Activated naive CD8-positive, alpha-beta T cell treated with anti-CD3 and anti-CD28 coated beads, Interleukin-2, amount 50 U/mL, for 16 hours (primary cell): ENCODE results near the gene ATXN2L.
"Not testable (repeated sequence)": the region's sequence is repeated elsewhere in the genome, so short reads cannot be mapped to it uniquely, and the experiment has no call there.

ENCODE experiments used
- DNase-seq: peaks from one replicate; pipeline ENCODE4 v3.0.0-alpha.2; 2020; ENCODE audit warnings: low read depth, low spot score

ATXN2L gene, protein sequence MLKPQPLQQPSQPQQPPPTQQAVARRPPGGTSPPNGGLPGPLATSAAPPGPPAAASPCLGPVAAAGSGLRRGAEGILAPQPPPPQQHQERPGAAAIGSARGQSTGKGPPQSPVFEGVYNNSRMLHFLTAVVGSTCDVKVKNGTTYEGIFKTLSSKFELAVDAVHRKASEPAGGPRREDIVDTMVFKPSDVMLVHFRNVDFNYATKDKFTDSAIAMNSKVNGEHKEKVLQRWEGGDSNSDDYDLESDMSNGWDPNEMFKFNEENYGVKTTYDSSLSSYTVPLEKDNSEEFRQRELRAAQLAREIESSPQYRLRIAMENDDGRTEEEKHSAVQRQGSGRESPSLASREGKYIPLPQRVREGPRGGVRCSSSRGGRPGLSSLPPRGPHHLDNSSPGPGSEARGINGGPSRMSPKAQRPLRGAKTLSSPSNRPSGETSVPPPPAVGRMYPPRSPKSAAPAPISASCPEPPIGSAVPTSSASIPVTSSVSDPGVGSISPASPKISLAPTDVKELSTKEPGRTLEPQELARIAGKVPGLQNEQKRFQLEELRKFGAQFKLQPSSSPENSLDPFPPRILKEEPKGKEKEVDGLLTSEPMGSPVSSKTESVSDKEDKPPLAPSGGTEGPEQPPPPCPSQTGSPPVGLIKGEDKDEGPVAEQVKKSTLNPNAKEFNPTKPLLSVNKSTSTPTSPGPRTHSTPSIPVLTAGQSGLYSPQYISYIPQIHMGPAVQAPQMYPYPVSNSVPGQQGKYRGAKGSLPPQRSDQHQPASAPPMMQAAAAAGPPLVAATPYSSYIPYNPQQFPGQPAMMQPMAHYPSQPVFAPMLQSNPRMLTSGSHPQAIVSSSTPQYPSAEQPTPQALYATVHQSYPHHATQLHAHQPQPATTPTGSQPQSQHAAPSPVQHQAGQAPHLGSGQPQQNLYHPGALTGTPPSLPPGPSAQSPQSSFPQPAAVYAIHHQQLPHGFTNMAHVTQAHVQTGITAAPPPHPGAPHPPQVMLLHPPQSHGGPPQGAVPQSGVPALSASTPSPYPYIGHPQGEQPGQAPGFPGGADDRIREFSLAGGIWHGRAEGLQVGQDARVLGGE

DNA sequence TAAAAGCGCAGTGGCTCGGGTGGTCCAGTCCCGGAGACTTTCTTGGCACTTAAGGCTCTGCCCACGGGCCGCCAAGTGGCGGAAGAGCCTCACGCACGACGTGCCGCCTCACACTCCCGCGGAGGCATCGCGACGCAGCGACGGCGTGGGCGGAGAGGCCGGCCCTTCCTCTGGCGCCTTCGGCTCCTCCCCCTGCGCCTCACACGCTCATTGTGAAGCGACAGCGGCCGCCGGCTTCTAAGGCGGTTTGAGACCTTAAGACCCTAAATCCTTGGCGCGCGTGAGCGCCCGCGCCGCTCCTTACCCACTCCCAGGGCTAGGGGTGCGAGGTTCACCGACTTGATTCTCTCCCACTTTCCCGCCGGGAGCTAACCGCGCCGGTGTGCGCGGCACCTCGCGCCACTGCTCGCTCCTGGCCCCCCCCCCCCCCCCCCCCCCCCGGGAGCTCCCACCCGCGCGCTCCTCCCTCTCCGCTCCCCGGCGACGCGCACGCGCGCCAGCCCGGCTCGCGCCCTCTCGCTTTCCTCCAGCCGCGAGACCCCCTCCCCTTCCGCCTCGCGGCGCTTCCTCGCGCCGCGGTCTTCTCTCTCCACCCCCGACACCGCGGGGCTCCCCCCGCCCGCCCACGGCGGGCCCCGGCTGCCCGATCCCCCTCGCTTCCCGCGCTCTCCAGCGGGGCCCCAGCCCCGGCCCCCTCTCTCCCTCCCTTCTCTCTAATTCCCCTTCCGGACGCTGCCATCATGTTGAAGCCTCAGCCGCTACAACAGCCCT is at the start of gene ATXN2L:
Gene ATXN2L, plus strand, starts transcription at position 480 of the 771 bp plus-strand sequence. Its CDS starts 261 bp downstream, at position 741.
- DNase-seq, result peak; percentile 89

DNA sequence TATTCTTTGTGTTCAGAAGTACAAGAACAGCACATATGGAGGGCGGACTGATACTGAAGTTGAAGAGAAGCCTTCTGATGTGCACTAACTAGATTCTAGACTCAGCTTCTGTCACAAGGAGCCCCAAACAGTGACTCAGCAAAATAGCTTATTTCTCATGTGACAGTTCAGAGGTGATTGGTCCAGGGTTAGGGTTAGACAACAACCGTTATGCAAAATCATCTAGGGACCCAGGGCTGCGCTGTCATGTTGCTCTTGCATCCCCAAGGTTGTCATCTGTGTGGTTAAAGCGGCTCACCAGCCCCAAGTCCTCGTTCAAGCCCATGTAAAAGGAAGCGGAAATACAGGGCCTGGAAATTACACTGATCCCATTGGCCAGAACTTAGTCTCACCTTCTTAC is 41.1 kb upstream of the ATXN2L start:
- not testable (repeated sequence) for DNase-seq

DNA sequence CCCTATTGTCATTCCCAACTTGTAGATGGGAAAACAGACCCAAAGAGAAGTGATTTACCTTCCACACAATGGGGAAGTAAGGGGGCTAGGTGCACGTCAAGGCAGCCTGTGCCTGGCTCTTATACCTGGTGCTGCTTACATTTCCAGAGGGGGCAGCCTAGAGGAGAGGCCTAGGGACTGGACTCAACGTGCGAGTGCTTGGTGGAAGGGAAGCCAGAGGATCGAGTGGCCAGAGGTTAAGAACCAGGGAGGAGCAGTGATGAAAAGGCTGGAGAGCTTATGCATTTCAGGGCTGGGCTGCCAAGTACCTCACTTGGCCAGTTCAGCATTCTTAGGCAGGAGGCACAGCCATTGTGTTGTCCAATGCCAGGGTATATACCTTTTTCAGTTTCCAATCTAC is 40.4 kb upstream of the ATXN2L start:
- not testable (repeated sequence) for DNase-seq

DNA sequence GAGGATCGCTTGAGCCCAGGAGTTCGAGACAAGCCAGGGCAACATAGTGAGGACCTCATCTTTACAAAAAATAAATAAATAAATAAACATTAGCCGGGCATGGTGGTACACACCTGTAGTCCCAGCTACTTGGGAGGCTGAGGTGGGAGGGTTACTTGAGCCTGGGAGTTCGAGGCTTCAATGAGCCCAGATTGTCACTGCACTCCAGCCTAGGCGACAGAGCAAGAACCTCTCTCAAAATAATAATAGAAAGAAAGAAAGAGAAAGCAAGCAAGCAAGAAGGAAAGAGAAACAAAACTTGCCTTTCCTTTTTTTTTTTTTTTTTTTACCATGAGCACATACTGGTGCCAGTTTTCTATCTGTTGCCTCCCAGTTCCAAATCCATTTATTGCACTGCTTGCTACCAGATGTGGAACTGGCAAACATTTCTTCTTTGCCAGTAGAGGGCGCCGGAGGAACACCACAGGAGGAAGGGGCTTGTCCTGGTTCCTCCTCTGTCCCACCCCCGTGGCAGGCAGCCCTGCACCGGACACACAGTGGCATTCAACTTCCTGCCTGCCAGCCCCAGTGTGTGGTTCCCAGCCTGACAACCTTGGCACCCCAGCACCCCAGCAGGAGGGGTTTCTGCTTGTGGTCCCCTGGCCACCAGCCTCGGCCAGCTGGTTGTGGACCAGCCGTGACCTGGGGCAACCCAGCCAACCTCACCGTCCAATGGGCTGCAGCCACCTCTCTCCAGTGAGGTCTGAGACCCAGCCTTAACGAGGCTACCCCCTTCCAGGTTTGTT is 20.4 kb upstream of the ATXN2L start:
- peak; percentile 56 for DNase-seq

DNA sequence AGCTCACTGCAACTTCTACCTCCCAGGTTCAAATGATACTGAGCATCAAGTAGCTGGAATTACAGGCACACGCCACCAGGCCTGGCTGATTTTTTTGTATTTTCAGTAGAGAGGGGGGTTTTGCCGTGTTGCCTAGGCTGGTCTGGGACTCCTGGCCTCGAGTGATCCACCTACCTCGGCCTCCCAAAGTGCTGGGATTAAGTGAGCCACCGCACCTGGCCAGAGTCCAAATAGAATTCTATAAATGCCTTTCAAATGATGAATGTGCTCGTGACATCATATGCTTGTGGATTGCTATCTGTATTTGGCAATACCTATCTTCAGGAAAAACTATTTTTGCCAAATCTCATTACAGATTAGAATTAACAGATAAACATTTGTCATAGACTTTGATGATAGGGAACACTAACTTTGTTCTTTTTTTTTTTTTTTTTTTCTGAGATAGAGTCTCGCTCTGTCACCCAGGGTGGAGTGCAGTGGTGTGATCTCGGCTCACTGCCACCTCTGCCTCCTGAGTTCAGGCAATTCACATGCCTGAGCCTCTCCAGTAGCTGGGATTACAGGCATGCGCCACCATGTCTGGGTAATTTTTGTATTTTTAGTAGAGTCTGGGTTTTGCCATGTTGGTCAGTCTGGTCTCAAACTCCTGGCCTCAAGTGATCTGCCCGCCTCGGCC is 15.2 kb upstream of the ATXN2L start:
- DNase-seq, result not testable (repeated sequence)

DNA sequence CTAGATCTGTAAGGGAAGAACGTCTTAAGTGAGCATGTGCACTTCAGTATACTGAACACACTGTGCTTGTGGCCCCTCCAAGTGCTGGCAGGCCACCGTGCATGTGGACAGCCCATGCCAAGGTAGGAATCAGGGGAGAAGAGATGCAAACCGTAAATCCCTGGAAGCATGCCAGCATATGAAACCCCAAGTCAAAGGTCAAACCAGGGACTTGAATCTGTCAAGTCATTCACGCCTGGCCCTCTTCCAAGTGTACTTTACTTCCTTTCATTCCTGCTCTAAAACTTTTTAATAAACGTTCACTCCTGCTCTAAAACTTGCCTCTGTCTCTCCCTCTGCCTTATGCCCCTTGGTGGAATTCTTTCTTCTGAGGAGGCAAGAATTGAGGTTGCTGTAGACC is 2.8 kb upstream of the ATXN2L start:
- no peak for DNase-seq

DNA sequence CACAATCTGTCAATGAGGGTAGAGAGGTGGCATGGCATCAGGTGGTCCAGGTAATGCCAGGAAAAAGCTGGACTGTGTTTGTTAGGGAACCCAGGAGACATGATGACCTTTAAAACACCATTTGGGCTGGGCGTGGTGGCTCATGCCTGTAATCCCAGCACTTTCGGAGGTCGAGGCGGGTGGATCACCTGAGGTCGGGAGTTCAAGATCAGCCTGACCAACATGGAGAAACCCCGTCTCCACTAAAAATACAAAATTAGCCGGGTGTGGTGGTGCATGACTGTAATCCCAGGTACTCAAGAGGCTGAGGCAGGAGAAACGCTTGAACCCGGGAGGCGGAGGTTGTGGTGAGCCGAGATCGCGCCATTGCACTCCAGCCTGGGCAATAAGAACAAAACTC is 2.3 kb upstream of the ATXN2L start:
- DNase-seq, result not testable (repeated sequence)

DNA sequence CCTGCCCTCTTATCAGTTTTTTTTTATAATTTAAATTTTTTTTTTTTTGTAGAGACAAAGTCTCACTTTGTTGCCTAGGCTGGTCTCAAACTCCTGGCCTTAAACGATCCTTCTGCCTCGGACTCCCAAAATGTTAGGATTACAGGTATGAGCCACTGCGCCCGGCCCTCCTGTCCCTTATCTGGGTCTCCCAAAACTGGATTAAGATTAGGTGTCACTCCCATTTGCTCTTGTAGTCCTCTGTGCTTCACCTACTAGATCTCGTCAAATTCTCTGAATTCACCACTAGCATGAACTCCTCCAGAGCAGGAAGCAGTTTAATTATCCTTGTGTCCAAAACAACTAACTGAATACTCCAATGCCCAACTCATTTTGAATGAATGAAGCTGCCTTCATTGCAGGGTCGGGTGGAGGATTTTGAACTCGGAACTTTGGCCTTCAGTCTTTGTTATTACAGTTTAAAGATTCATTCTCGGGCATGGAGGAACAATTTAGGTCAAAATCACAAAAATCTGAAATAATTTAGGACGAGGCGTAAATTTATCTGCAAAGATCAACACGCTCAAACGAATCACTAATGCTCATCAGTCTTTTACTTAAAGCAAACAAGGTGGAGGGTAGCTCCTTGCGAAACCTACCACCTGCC is 802 bp upstream of the ATXN2L start:
- no peak for DNase-seq

DNA sequence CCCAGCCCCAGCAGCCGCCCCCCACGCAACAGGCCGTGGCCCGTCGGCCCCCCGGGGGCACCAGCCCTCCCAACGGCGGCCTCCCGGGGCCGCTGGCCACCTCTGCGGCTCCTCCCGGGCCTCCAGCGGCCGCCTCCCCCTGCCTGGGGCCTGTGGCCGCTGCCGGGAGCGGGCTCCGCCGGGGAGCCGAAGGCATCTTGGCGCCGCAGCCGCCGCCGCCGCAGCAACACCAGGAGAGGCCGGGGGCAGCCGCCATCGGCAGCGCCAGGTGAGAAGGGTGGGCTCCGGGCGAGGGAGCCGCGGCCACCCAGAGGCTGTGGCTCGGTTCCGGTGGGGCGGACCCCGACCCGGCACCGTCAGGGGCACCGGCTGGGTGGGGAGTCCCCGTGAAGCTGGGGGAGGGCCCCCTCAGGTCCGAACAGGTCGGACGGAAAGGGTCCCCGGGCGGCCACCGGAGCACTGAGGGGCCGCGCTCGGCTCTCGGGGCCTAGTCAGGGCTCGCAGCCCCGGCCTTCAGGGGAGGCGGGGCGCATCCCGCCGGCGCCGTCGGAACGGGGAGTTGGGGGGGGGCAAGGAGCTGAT is 583 bp downstream of the ATXN2L start:
- DNase-seq, result no peak

DNA sequence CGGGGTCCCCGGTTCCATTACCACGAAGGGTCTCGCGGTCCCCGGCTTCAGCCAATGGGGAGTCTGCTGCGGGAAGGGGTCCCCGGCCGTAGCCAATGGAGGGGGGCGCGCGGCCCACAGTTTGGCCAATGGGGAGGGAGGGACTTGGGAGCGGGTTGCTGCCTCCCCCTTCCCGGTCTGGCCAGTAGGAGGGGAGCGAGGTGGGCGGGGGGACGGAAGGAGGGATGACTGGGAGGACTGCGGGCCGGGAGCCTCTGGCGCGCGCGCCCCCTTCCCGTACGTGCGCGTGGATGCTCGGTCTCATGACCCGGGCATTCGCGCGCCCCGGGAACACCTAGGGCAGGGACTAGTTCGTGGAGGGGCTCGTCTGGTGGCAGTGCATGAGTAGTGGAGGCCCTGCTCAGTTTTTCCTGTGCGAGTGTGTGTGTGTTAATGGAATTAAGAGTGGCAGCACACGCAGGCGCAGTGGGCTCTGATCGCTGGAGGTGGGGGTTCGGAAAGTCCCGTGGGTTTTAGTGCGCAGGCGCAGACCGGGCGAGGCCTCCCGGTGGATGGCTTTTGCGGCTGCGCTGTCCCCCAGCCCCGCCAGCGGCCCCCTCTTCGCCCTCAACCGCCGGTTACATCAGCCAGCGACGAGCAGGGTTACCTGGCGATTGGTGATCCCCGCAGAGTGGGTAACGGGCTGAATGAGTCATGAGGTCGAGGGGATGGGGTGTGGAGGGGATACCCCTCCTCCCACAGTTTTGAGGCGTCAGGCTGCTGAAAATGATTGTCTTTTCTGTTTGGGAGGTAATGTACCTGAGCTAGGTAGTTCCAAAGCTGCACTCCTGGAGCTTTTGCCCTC is 1.3 kb downstream of the ATXN2L start:
- peak; percentile 97 for DNase-seq

DNA sequence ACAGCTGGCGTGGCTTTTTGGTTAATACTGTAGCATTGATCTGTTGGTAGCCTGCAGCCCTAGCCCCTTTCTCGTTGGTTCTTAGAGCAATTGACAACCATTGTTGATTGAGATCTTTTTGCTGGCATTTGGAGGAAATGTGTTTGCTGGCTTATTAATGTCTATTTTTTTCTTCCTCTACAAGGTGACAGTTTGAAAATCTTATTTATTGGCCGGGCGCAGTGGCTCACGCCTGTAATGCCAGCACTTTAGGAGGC is 1.8 kb downstream of the ATXN2L start:
- DNase-seq, result no peak

DNA sequence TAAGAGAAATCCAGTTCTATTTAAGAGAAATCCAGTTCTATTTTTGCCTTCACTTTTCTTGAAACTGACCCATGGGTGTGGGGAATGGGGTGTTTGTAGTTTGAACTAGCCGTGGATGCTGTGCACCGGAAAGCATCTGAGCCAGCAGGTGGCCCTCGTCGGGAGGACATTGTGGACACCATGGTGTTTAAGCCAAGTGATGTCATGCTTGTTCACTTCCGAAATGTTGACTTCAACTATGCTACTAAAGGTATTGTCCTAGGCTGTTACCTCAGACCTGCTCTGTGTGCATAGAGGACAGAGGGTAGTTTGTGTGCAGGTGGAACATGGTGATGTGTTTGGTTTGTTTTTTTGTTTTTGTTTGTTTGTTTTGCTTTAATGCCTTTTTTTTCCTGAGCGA is 3.3 kb downstream of the ATXN2L start:
- no peak for DNase-seq

DNA sequence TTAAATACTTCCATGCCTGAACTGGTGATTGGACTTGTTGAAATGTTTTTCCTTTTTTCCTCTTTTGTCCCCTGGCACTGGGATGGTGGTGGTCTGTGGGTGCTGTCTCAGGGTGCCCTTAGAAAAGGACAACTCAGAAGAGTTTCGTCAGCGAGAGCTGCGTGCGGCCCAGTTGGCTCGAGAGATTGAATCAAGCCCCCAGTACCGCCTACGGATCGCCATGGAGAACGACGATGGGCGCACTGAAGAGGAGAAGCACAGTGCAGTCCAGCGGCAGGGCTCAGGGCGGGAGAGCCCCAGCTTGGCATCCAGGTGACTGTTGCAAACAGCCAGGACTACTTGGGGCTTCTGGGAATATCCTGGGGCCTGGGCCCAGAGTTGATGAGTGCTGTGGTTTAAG is 6.9 kb downstream of the ATXN2L start:
- DNase-seq, result no peak

DNA sequence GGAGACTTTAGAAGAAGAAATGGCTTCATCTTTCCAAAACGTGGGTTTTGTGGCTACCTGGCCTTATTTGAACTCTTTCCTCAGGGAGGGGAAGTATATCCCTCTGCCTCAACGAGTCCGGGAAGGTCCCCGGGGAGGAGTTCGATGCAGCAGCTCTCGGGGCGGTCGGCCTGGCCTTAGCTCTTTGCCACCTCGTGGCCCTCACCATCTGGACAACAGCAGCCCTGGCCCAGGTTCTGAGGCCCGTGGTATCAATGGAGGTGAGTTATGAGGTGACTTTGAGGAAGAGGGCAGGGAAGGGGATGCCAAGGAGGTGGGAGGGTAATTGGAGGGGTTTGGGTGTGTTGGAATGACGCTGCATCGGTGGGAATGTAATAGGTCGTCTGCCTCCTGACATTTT is 7.7 kb downstream of the ATXN2L start:
- DNase-seq, result no peak

DNA sequence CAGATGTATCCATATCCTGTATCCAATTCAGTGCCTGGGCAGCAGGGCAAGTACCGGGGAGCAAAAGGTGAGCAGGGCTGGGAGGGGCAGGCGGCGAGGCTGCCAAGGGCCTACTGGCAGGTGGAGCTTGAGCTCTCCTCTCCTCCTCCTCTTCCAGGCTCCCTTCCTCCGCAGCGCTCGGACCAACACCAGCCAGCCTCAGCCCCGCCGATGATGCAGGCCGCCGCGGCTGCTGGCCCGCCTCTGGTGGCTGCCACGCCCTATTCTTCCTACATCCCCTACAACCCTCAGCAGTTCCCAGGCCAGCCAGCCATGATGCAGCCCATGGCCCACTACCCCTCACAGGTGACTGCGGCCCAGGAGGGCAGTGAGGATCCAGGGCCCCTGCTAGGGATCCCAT is 11.6 kb downstream of the ATXN2L start:
- no peak for DNase-seq

DNA sequence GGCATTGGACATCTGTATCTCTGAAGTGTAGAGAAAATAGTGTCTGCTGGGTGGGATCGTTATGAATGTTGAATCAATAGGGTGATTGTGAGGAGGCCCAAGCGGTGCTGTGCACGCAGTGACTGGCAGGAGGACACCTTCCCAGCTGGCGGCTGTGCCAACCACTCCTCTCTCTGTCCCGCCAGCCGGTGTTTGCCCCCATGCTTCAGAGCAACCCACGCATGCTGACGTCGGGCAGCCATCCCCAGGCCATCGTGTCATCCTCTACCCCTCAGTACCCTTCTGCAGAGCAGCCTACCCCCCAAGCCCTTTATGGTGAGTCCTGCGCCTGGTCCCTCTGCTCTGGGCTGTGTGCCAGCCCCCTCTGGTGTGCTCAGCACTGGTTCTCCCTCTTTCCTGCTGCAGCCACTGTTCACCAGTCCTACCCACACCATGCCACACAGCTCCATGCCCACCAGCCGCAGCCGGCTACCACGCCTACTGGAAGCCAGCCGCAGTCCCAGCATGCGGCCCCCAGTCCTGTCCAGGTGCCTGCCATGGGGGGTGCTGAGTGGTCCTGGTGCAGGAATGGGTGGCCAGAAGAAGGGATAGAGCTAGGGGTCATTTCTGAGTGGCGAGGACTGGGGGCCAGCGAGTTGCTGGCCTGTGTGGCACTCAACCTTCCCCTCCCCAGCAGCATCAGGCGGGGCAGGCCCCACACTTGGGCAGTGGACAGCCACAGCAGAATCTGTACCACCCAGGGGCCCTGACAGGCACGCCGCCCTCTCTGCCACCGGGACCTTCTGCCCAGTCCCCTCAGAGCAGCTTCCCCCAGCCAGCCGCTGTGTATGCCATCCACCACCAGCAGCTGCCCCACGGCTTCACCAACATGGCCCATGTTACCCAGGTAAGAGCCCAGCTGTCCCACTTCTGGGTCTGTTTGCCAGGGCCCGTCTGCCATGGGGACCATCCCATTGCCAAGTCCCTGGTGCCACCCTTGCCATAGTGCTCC is 12.4 kb downstream of the ATXN2L start:
- DNase-seq, result no peak
